Iris pigment epithelial cell (primary cell): ENCODE data around the gene RTKN.
A peak's percentile ranks its signal among the peaks of the same experiment; 100 is the strongest.
"Not testable (repeated sequence)": the region's sequence is repeated elsewhere in the genome, so short reads cannot be mapped to it uniquely, and the experiment has no call there.

Experiments used
- DNase-seq: peaks from one replicate; pipeline ENCODE4 v3.0.0-alpha.2; 2011; ENCODE audit warnings: low read depth

RTKN gene

DNA sequence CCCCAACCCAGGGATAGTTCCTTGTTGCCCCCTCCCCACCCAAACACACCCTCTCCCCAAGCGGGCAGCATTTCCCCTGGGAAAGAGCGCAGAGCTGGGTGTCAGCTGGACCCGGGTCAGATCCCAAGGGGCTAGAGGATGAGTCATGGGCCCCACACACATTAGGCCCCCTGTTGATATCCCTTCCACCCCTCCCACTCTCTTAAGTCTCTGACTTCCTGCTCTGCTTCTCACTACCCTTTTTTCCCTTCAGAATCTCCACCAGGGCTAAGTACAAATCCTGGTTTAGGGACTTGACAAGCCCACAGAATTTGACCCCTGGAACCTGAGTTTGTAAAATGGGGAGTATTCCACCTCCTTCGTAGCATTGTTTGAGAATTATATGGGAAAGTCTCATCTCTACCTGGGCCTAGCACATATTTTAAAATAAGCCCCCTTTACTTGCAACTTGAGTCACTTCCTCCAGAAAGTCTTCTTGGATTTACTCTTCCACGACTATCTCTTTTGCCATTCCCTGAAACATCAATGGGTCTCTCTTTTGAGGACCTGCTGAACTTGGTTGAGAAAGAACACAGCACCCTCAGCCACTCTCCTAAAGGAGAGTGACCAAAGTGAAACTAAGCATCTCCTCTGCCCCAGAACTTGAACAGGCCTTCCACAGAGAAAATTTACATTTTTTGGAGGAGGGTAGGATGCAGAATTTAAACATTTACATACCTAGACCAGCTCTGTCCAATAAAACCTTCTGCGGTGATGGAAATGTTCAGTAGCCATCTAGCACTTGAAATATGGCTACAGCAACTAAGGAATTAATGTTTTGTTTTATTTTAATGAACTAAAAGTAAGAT lies 4.7 kb downstream of the RTKN start:
- no peak for DNase-seq

- DNase-seq, result no peak
These were observed 5.5 kb downstream of the RTKN start for GRCh38 chr2:74436111-74436805.

DNA sequence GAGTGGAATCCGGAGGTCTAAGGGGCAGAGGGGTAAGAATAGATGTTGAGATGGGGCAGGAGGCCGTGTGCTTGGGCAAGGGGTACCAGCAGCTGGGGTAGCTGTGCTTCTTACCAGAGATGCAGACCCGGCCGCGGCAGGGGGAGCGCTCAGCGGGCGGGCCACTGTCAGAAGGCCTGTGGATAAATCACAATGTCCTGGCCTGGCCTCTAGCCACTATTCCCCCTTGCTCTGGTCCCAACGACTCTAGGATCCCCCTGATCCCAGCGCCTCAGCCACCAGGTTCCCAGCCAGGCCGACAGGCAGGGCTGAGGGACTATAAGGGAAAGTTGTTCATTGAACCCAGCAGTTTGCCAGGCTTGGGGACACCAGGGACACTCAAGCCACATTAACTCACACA lies 11.2 kb downstream of the RTKN start:
- no peak for DNase-seq

GRCh38 chr2:74429487-74430451 lies 12.0 kb downstream of the RTKN start:
- DNase-seq, result no peak

DNA sequence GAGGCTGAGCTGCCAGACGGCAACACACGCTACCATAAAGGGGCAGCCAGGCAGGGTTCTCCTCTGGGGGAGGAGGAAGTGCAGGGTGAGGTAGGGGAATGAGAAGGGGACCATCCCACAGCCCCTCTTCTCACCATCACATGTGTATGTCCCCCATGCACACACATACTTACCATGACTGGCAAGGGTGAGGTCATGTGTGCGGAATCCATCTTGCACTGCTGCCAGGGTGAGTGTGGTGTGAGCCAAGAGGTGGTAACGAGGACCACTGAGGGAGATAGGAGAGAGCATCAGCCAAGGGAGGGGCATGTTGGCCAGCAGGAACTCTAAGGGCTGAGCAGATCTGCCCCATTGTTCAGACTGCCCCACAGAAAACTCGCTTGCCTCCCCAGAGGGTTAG lies 13.1 kb downstream of the RTKN start:
- DNase-seq, result no peak

GRCh38 chr2:74427551-74427950 lies 14.2 kb downstream of the RTKN start:
- DNase-seq, result no peak

- DNase-seq, result no peak
These were observed 15.5 kb downstream of the RTKN start for GRCh38 chr2:74426181-74426758.

DNA sequence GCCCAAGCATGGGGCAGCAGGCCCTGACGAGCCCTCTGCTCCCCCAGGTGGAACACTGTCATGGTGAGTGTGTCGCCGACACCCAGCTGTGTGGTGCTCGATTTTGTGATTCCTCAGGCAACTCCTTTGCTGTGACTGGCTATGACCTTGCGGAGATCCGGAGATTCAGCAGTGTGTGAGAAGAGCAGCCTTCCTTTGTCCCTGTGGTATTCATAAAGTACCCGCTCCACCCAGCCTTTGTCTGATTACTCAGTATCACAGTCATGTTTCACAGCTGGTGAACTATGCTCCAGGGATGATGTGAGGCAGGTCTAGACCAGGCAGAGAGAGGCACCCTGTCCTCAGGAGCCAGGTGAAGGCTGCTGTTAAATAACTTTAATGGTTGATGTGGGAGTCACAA lies 16.2 kb downstream of the RTKN start:
- no peak for DNase-seq

DNA sequence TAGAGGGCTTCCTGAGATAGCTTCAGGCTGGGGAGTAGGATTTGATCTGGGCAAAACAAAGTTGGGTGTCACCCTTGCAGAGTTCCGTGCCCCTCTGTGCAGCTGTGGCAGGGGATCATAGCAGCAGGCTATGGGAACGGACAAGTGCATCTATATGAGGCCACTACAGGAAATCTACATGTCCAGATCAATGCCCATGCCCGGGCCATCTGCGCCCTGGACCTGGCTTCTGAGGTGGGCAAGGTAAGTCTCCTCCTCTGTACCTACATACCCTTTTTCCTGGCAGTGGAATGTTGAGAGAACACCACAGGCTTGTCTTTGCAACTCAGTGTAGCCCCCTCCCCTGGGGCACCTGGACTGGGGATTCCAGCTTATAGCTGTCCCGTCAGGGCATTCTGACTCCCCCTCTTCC lies 16.7 kb downstream of the RTKN start:
- no peak for DNase-seq

GRCh38 chr2:74424139-74424992 lies 17.4 kb downstream of the RTKN start:
- no peak for DNase-seq

- no peak for DNase-seq
These were observed 18.3 kb downstream of the RTKN start for GRCh38 chr2:74423231-74424095.

DNA sequence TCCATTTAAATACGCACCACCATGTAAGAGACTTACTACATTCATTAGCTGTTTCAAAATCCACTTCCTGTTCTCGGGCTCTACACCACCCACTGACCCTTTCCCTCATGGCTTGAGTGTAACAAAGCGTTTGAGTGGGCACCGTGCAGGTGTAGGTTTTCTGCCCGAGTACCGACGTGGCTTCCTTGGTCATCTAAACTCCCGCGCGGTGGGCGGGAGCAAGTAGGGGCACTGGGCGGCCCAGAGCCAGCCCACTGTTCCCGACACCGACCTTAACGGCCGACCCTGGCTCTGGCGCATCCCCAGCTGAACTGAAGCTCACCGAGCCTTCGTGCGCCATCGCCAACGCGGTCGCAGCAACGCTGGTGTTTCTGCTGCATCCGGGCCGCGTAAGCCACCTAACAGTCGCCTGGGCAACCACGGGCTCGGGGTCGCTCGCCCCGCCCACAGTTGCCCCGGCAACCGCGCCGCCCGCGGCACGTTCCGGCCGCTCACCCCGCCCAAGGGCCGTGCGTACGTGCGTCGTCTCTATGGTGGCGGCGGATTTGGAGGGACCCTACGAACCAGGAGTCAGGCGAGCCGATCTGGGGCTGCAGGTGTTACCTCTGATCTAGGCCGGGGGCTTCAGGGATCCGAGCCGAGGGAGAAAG lies 20.4 kb downstream of the RTKN start, which contains the start of the genes C2orf81 and WDR54:
Gene C2orf81, minus strand, starts transcription at position 399 of the 650 bp plus-strand sequence. Its CDS starts 59 bp downstream, at position 340.
Gene WDR54, plus strand, starts transcription at position 510 of the 650 bp plus-strand sequence. CDS start 424 bp downstream, outside the sequence.
- peak; percentile 81 for DNase-seq

GRCh38 chr2:74420443-74421103 lies 21.2 kb downstream of the RTKN start:
- DNase-seq, result not testable (repeated sequence)

GRCh38 chr2:74420006-74420405 lies 21.7 kb downstream of the RTKN start:
- no peak for DNase-seq

DNA sequence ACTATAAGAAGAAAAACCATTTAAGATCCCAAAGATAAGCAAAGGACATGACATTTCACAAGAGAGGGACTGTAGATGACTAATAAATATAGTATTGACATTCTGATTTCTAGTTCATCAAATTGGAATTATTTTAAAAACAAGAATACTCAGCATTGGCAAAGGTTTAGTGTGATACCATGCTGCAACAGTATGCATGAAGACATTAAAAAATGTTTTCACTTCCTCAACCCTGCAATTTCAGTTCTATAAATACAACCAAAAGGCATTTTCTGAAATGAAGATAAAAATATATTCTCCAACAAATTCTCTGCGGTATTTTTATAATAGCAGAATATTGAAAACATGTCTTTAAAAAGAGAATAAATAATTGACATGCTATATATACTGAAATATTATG lies 22.4 kb downstream of the RTKN start:
- no peak for DNase-seq

GRCh38 chr2:74418312-74418711 lies 23.4 kb downstream of the RTKN start:
- DNase-seq, result no peak

DNA sequence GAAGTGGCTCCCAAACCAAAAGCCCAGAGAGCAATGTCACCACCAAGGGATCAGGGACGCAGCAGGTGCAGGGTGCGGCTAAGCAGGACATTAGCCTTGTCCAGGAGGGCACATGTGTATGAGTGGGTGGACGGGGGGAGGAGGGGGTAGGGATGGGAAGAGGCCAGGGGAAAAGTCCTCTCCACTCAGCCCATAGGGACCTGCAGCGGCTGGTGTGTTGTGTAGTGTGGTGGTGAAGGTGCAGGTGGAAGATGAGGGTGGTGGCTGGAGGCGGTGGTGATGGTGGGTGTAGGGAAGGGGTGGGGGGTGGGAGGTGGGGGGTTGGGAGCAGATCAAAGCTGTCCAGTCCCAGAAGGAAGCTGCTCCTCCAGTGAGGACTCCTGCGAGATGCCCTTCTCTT lies 24.0 kb downstream of the RTKN start:
- no peak for DNase-seq

DNA sequence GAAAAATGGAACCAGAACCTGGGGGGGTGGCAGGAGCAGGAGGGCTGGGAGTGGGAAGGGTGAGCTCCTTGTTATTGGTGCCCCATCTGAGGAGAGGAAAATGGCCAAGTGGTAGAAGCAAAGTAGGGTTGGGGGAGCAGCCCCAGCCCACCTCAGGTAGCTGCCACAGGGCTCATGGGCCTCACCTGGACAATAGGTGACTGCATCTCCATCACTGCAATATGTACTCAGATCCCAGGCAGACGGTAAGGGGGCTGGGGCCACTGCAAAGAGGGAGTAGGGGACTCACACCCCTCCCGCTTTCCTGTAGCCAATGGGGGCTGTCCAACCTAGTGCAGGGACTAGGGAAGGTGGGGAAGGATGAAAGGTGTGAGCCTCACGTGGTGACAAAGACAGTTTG lies 24.5 kb downstream of the RTKN start:
- no peak for DNase-seq

DNA sequence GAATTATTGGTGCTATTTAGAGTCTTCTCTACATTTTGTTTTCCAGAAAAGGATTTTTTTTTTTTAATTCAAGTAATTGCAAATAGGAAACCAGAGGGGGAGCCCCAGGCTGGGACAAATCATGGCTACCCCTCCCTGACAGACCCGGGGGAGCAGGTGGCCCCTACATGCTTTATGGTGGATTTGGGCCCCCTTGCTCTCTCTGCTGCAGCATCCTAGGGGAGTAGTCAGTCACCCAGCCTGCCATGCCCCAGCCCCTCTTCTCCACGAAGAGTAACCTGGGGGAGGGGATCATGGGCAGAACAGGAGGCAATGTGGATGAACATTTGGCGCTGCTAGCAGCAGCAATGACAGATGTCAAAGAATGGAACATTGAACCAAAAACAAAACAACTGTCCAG lies 25.0 kb downstream of the RTKN start:
- DNase-seq, result no peak
